Measurements from ENCODE around the gene OXA1L.

OXA1L gene

GRCh38 chr14:22761734-22762133 is 4.8 kb upstream of the OXA1L start:
- Histone ChIP-seq H3K36me3 (peaks cover 5% of the 10 kb centered on the region), H3K9me3 (ENCODE audit: severe bottlenecking) (no peaks in the 10 kb centered on the region), H3K4me3 (ENCODE audit: low read depth, low read length) (no peak overlapping the region), H3K27me3 (ENCODE audit: insufficient read depth, low read depth, severe bottlenecking) (no peaks in the 10 kb centered on the region), H3K27ac (no peak overlapping the region)
- no peak for DNase-seq
- no peak for TF ChIP-seq CTCF (IDR thresholded peaks at IDR 0.05; ENCODE audit: low read depth, low read length)

- Histone ChIP-seq H3K4me3 (ENCODE audit: low read depth, low read length) (no peak overlapping the region), H3K9me3 (ENCODE audit: severe bottlenecking) (no peaks in the 10 kb centered on the region), H3K27me3 (ENCODE audit: insufficient read depth, low read depth, severe bottlenecking) (no peaks in the 10 kb centered on the region), H3K27ac (no peak overlapping the region), H3K36me3 (peaks cover 13% of the 10 kb centered on the region)
- no peak for TF ChIP-seq CTCF (IDR thresholded peaks at IDR 0.05; ENCODE audit: low read depth, low read length)
- no peak for DNase-seq
These were observed 2.1 kb upstream of the OXA1L start for GRCh38 chr14:22764382-22764781.

GRCh38 chr14:22767323-22767589 is 768 bp downstream of the OXA1L start:
- Histone ChIP-seq H3K36me3 (peaks cover 38% of the 10 kb centered on the region), H3K27me3 (ENCODE audit: insufficient read depth, low read depth, severe bottlenecking) (no peaks in the 10 kb centered on the region), H3K4me3 (ENCODE audit: low read depth, low read length) (peak overlapping the region; percentile 67), H3K27ac (no peak overlapping the region), H3K9me3 (ENCODE audit: severe bottlenecking) (no peaks in the 10 kb centered on the region)
- no peak for TF ChIP-seq CTCF (IDR thresholded peaks at IDR 0.05; ENCODE audit: low read depth, low read length)
- DNase-seq = no peak

GRCh38 chr14:22768947-22769346 is 2.5 kb downstream of the OXA1L start:
- Histone ChIP-seq H3K9me3 (ENCODE audit: severe bottlenecking) (no peaks in the 10 kb centered on the region), H3K27me3 (ENCODE audit: insufficient read depth, low read depth, severe bottlenecking) (no peaks in the 10 kb centered on the region), H3K27ac (no peak overlapping the region), H3K36me3 (peaks cover 43% of the 10 kb centered on the region), H3K4me3 (ENCODE audit: low read depth, low read length) (no peak overlapping the region)
- DNase-seq = no peak
- no peak for TF ChIP-seq CTCF (IDR thresholded peaks at IDR 0.05; ENCODE audit: low read depth, low read length)

GRCh38 chr14:22769369-22769768 is 2.9 kb downstream of the OXA1L start:
- no peaks in the 10 kb centered on the region for H3K27me3 ChIP-seq (ENCODE audit: insufficient read depth, low read depth, severe bottlenecking)
- H3K36me3 ChIP-seq = peaks cover 43% of the 10 kb centered on the region
- H3K9me3 ChIP-seq (ENCODE audit: severe bottlenecking) = no peaks in the 10 kb centered on the region
- H3K4me3 ChIP-seq (ENCODE audit: low read depth, low read length) = no peak overlapping the region
- no peak overlapping the region for H3K27ac ChIP-seq
- no peak for TF ChIP-seq CTCF (IDR thresholded peaks at IDR 0.05; ENCODE audit: low read depth, low read length)
- no peak for DNase-seq

- no peak overlapping the region for H3K27ac ChIP-seq
- peaks cover 43% of the 10 kb centered on the region for H3K36me3 ChIP-seq
These were observed 4.1 kb downstream of the OXA1L start for GRCh38 chr14:22770481-22771187.

More at GRCh38 chr14:22770481-22771187, 4.1 kb downstream of the OXA1L start:
- no peak for DNase-seq
- no peaks in the 10 kb centered on the region for H3K9me3 ChIP-seq (ENCODE audit: severe bottlenecking)
- no peak for TF ChIP-seq CTCF (IDR thresholded peaks at IDR 0.05; ENCODE audit: low read depth, low read length)
- H3K4me3 ChIP-seq (ENCODE audit: low read depth, low read length) = no peak overlapping the region
- H3K27me3 ChIP-seq (ENCODE audit: insufficient read depth, low read depth, severe bottlenecking) = no peaks in the 10 kb centered on the region
